ENCODE results near the gene EIF4E2.

Gene EIF4E2

GRCh38 chr2:232613538-232614134 is 63.1 kb downstream of the EIF4E2 start:
- Histone ChIP-seq H3K27me3 (ENCODE audit: insufficient read depth, low read depth) (no peaks in the 10 kb centered on the region), H4K20me1 (ENCODE audit: insufficient read depth) (no peaks in the 10 kb centered on the region)

DNA sequence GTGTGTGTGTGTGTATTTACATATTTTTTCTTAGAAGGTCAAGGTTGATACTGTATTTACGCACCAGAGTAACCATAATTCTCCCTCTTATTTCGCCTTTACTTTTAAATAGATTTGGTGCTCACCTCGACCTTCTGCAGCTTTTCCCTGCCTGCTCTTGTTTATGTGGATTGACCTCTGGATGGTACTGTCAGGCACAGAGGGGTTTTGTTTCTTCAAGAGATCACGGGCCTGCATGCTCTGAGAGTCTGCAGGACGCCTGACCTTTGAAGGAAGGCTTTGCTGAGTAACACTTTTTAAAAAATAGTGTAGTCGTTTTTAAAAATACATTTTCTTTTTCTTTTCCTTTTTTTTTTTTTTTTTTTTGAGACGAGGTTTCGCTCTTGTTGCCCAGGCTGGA is 64.8 kb downstream of the EIF4E2 start:
- H4K20me1 ChIP-seq (ENCODE audit: insufficient read depth) = no peaks in the 10 kb centered on the region
- TF ChIP-seq, protein P1, sequence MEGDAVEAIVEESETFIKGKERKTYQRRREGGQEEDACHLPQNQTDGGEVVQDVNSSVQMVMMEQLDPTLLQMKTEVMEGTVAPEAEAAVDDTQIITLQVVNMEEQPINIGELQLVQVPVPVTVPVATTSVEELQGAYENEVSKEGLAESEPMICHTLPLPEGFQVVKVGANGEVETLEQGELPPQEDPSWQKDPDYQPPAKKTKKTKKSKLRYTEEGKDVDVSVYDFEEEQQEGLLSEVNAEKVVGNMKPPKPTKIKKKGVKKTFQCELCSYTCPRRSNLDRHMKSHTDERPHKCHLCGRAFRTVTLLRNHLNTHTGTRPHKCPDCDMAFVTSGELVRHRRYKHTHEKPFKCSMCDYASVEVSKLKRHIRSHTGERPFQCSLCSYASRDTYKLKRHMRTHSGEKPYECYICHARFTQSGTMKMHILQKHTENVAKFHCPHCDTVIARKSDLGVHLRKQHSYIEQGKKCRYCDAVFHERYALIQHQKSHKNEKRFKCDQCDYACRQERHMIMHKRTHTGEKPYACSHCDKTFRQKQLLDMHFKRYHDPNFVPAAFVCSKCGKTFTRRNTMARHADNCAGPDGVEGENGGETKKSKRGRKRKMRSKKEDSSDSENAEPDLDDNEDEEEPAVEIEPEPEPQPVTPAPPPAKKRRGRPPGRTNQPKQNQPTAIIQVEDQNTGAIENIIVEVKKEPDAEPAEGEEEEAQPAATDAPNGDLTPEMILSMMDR (conservative IDR thresholded peaks at IDR 0.05; ENCODE audit: low read depth, low read length) = no peak
- no peaks in the 10 kb centered on the region for H3K4me1 ChIP-seq (ENCODE audit: low read depth, poor library complexity, severe bottlenecking)
- H3K27ac ChIP-seq = no peak overlapping the region
- no peak overlapping the region for H3K9ac ChIP-seq
- no peaks in the 10 kb centered on the region for H3K27me3 ChIP-seq (ENCODE audit: insufficient read depth, low read depth)
- no peaks in the 10 kb centered on the region for H3K36me3 ChIP-seq (ENCODE audit: insufficient read depth)
- no peaks in the 10 kb centered on the region for H3K79me2 ChIP-seq (ENCODE audit: insufficient read depth, low read depth)
- H2AFZ ChIP-seq (ENCODE audit: low read depth) = no peak overlapping the region
- H3K4me2 ChIP-seq = no peak overlapping the region
- H3K4me3 ChIP-seq (IDR thresholded peaks at IDR 0.05; ENCODE audit: insufficient read depth, low read depth, low read length) = no peak overlapping the region

More at GRCh38 chr2:232613538-232614134, 63.1 kb downstream of the EIF4E2 start:
- TF ChIP-seq, protein P1 (conservative IDR thresholded peaks at IDR 0.05; ENCODE audit: low read depth, low read length) = no peak
- Histone ChIP-seq H3K36me3 (ENCODE audit: insufficient read depth) (no peaks in the 10 kb centered on the region), H3K4me1 (ENCODE audit: low read depth, poor library complexity, severe bottlenecking) (no peaks in the 10 kb centered on the region), H3K9ac (no peak overlapping the region), H2AFZ (ENCODE audit: low read depth) (no peak overlapping the region), H3K27ac (no peak overlapping the region), H3K79me2 (ENCODE audit: insufficient read depth, low read depth) (no peaks in the 10 kb centered on the region), H3K4me3 (IDR thresholded peaks at IDR 0.05; ENCODE audit: insufficient read depth, low read depth, low read length) (no peak overlapping the region), H3K4me2 (no peak overlapping the region)

Measured in KMS-11 (cell line).